ENCODE data around the gene LANCL1. TPM values are rescaled to one million over a fixed set of nuclear protein-coding genes. Genes with fewer than 3 reads are reported as not detected.
"Not testable (repeated sequence)": the region's sequence is repeated elsewhere in the genome, so short reads cannot be mapped to it uniquely, and the experiment has no call there.

LANCL1 gene
- total RNA-seq, 1 donor from 2014 or later = 33.4 TPM

- H3K9me3 ChIP-seq (ENCODE audit: control insufficient read depth in 3 of 3, low read length in 3 of 3) = no peaks in the 10 kb centered on the region
- no peak overlapping the region for H3K4me3 ChIP-seq (ENCODE audit: low read length in 3 of 3)
- H3K27ac ChIP-seq (ENCODE audit: low read depth, low read length) = no peak overlapping the region
- H3K36me3 ChIP-seq (ENCODE audit: control insufficient read depth in 3 of 3, insufficient read depth in 3 of 3, low read length in 3 of 3) = peaks cover 4 to 19% (median 14%) of the 10 kb centered on the region in 3 donors
- no peak overlapping the region for H3K9ac ChIP-seq (ENCODE audit: low read depth in 1 of 3, low read length in 3 of 3)
- H3K27me3 ChIP-seq (ENCODE audit: control insufficient read depth in 3 of 3, insufficient read depth in 3 of 3, low read length in 3 of 3) = no peaks in the 10 kb centered on the region
- H3K4me1 ChIP-seq (ENCODE audit: control insufficient read depth in 3 of 3, insufficient read depth in 3 of 3, low read length in 3 of 3) = peaks cover 3 to 11% (median 8%) of the 10 kb centered on the region in 3 donors
Measured at GRCh38 chr2:210460322-210461227, 16.0 kb downstream of the LANCL1 start.

- H3K9ac ChIP-seq (ENCODE audit: low read depth in 1 of 3, low read length in 3 of 3) = no peak overlapping the region
- H3K36me3 ChIP-seq (ENCODE audit: control insufficient read depth in 3 of 3, insufficient read depth in 3 of 3, low read length in 3 of 3) = peaks cover 2 to 17% (median 9%) of the 10 kb centered on the region in 3 donors
- no peaks in the 10 kb centered on the region for H3K27me3 ChIP-seq (ENCODE audit: control insufficient read depth in 3 of 3, insufficient read depth in 3 of 3, low read length in 3 of 3)
- no peak overlapping the region for H3K4me3 ChIP-seq (ENCODE audit: low read length in 3 of 3)
- H3K27ac ChIP-seq (ENCODE audit: low read depth, low read length) = no peak overlapping the region
- H3K9me3 ChIP-seq (ENCODE audit: control insufficient read depth in 3 of 3, low read length in 3 of 3) = no peaks in the 10 kb centered on the region
- peaks cover 3 to 11% (median 8%) of the 10 kb centered on the region in 3 donors for H3K4me1 ChIP-seq (ENCODE audit: control insufficient read depth in 3 of 3, insufficient read depth in 3 of 3, low read length in 3 of 3)
Measured at GRCh38 chr2:210459880-210460279, 16.7 kb downstream of the LANCL1 start.

- H3K4me1 ChIP-seq (ENCODE audit: control insufficient read depth in 3 of 3, insufficient read depth in 3 of 3, low read length in 3 of 3) = peaks cover 3 to 11% (median 8%) of the 10 kb centered on the region in 3 donors
- no peaks in the 10 kb centered on the region for H3K27me3 ChIP-seq (ENCODE audit: control insufficient read depth in 3 of 3, insufficient read depth in 3 of 3, low read length in 3 of 3)
- H3K27ac ChIP-seq (ENCODE audit: low read depth, low read length) = no peak overlapping the region
- no peak overlapping the region for H3K4me3 ChIP-seq (ENCODE audit: low read length in 3 of 3)
- peaks cover 7 to 22% (median 14%) of the 10 kb centered on the region in 3 donors for H3K36me3 ChIP-seq (ENCODE audit: control insufficient read depth in 3 of 3, insufficient read depth in 3 of 3, low read length in 3 of 3)
- no peak overlapping the region for H3K9ac ChIP-seq (ENCODE audit: low read depth in 1 of 3, low read length in 3 of 3)
- H3K9me3 ChIP-seq (ENCODE audit: control insufficient read depth in 3 of 3, low read length in 3 of 3) = no peaks in the 10 kb centered on the region
Measured at GRCh38 chr2:210459407-210459806, 17.2 kb downstream of the LANCL1 start.

GRCh38 chr2:210458395-210458794, 18.2 kb downstream of the LANCL1 start:
- H3K9ac ChIP-seq (ENCODE audit: low read depth in 1 of 3, low read length in 3 of 3) = no peak overlapping the region
- H3K27ac ChIP-seq (ENCODE audit: low read depth, low read length) = no peak overlapping the region
- H3K36me3 ChIP-seq (ENCODE audit: control insufficient read depth in 3 of 3, insufficient read depth in 3 of 3, low read length in 3 of 3) = peaks cover 9 to 24% (median 22%) of the 10 kb centered on the region in 3 donors
- H3K4me3 ChIP-seq (ENCODE audit: low read length in 3 of 3) = no peak overlapping the region
- no peaks in the 10 kb centered on the region for H3K27me3 ChIP-seq (ENCODE audit: control insufficient read depth in 3 of 3, insufficient read depth in 3 of 3, low read length in 3 of 3)
- peaks cover 3 to 11% (median 8%) of the 10 kb centered on the region in 3 donors for H3K4me1 ChIP-seq (ENCODE audit: control insufficient read depth in 3 of 3, insufficient read depth in 3 of 3, low read length in 3 of 3)
- no peaks in the 10 kb centered on the region for H3K9me3 ChIP-seq (ENCODE audit: control insufficient read depth in 3 of 3, low read length in 3 of 3)

- no peak overlapping the region for H3K27ac ChIP-seq (ENCODE audit: low read depth, low read length)
- H3K9me3 ChIP-seq (ENCODE audit: control insufficient read depth in 3 of 3, low read length in 3 of 3) = no peaks in the 10 kb centered on the region
- H3K4me3 ChIP-seq (ENCODE audit: low read length in 3 of 3) = no peak overlapping the region
- peaks cover 3 to 11% (median 8%) of the 10 kb centered on the region in 3 donors for H3K4me1 ChIP-seq (ENCODE audit: control insufficient read depth in 3 of 3, insufficient read depth in 3 of 3, low read length in 3 of 3)
- H3K27me3 ChIP-seq (ENCODE audit: control insufficient read depth in 3 of 3, insufficient read depth in 3 of 3, low read length in 3 of 3) = no peaks in the 10 kb centered on the region
- H3K36me3 ChIP-seq (ENCODE audit: control insufficient read depth in 3 of 3, insufficient read depth in 3 of 3, low read length in 3 of 3) = peaks cover 9 to 30% (median 27%) of the 10 kb centered on the region in 3 donors
- H3K9ac ChIP-seq (ENCODE audit: low read depth in 1 of 3, low read length in 3 of 3) = no peak overlapping the region
Measured at GRCh38 chr2:210456571-210456970, 20.0 kb downstream of the LANCL1 start.

- Histone ChIP-seq H3K36me3 (ENCODE audit: control insufficient read depth in 3 of 3, insufficient read depth in 3 of 3, low read length in 3 of 3) (peaks cover 9 to 30% (median 29%) of the 10 kb centered on the region in 3 donors), H3K9me3 (ENCODE audit: control insufficient read depth in 3 of 3, low read length in 3 of 3) (no peaks in the 10 kb centered on the region), H3K9ac (ENCODE audit: low read depth in 1 of 3, low read length in 3 of 3) (no peak overlapping the region), H3K4me1 (ENCODE audit: control insufficient read depth in 3 of 3, insufficient read depth in 3 of 3, low read length in 3 of 3) (peaks cover 0 to 2% (median 0%) of the 10 kb centered on the region in 3 donors), H3K27me3 (ENCODE audit: control insufficient read depth in 3 of 3, insufficient read depth in 3 of 3, low read length in 3 of 3) (no peaks in the 10 kb centered on the region), H3K27ac (ENCODE audit: low read depth, low read length) (no peak overlapping the region), H3K4me3 (ENCODE audit: low read length in 3 of 3) (no peak overlapping the region)
Measured at GRCh38 chr2:210454336-210454735, 22.2 kb downstream of the LANCL1 start.

GRCh38 chr2:210452194-210452593, 24.4 kb downstream of the LANCL1 start:
- no peaks in the 10 kb centered on the region for H3K27me3 ChIP-seq (ENCODE audit: control insufficient read depth in 3 of 3, insufficient read depth in 3 of 3, low read length in 3 of 3)
- H3K9ac ChIP-seq (ENCODE audit: low read depth in 1 of 3, low read length in 3 of 3) = no peak overlapping the region
- no peak overlapping the region for H3K27ac ChIP-seq (ENCODE audit: low read depth, low read length)
- H3K36me3 ChIP-seq (ENCODE audit: control insufficient read depth in 3 of 3, insufficient read depth in 3 of 3, low read length in 3 of 3) = peaks cover 9 to 26% (median 21%) of the 10 kb centered on the region in 3 donors
- H3K4me1 ChIP-seq (ENCODE audit: control insufficient read depth in 3 of 3, insufficient read depth in 3 of 3, low read length in 3 of 3) = no peaks in the 10 kb centered on the region
- H3K4me3 ChIP-seq (ENCODE audit: low read length in 3 of 3) = no peak overlapping the region
- no peaks in the 10 kb centered on the region for H3K9me3 ChIP-seq (ENCODE audit: control insufficient read depth in 3 of 3, low read length in 3 of 3)

GRCh38 chr2:210450942-210451341, 25.6 kb downstream of the LANCL1 start:
- H3K36me3 ChIP-seq (ENCODE audit: control insufficient read depth in 3 of 3, insufficient read depth in 3 of 3, low read length in 3 of 3) = peaks cover 9 to 23% (median 14%) of the 10 kb centered on the region in 3 donors
- H3K4me1 ChIP-seq (ENCODE audit: control insufficient read depth in 3 of 3, insufficient read depth in 3 of 3, low read length in 3 of 3); H3K9ac ChIP-seq (ENCODE audit: low read depth in 1 of 3, low read length in 3 of 3); H3K4me3 ChIP-seq (ENCODE audit: low read length in 3 of 3); H3K27ac ChIP-seq (ENCODE audit: low read depth, low read length); H3K27me3 ChIP-seq (ENCODE audit: control insufficient read depth in 3 of 3, insufficient read depth in 3 of 3, low read length in 3 of 3); H3K9me3 ChIP-seq (ENCODE audit: control insufficient read depth in 3 of 3, low read length in 3 of 3): not testable (repeated sequence)

GRCh38 chr2:210445732-210446131, 30.8 kb downstream of the LANCL1 start:
- no peaks in the 10 kb centered on the region for H3K4me1 ChIP-seq (ENCODE audit: control insufficient read depth in 3 of 3, insufficient read depth in 3 of 3, low read length in 3 of 3)
- no peaks in the 10 kb centered on the region for H3K27me3 ChIP-seq (ENCODE audit: control insufficient read depth in 3 of 3, insufficient read depth in 3 of 3, low read length in 3 of 3)
- no peak overlapping the region for H3K9ac ChIP-seq (ENCODE audit: low read depth in 1 of 3, low read length in 3 of 3)
- H3K27ac ChIP-seq (ENCODE audit: low read depth, low read length) = no peak overlapping the region
- no peak overlapping the region for H3K4me3 ChIP-seq (ENCODE audit: low read length in 3 of 3)
- no peaks in the 10 kb centered on the region for H3K9me3 ChIP-seq (ENCODE audit: control insufficient read depth in 3 of 3, low read length in 3 of 3)
- H3K36me3 ChIP-seq (ENCODE audit: control insufficient read depth in 3 of 3, insufficient read depth in 3 of 3, low read length in 3 of 3) = peaks cover 0 to 8% (median 2%) of the 10 kb centered on the region in 3 donors

- Histone ChIP-seq H3K4me1 (ENCODE audit: control insufficient read depth in 3 of 3, insufficient read depth in 3 of 3, low read length in 3 of 3) (no peaks in the 10 kb centered on the region), H3K9ac (ENCODE audit: low read depth in 1 of 3, low read length in 3 of 3) (no peak overlapping the region), H3K27me3 (ENCODE audit: control insufficient read depth in 3 of 3, insufficient read depth in 3 of 3, low read length in 3 of 3) (no peaks in the 10 kb centered on the region)
Measured at GRCh38 chr2:210445116-210445707, 31.3 kb downstream of the LANCL1 start.

More at GRCh38 chr2:210445116-210445707, 31.3 kb downstream of the LANCL1 start:
- Histone ChIP-seq H3K27ac (ENCODE audit: low read depth, low read length) (no peak overlapping the region), H3K4me3 (ENCODE audit: low read length in 3 of 3) (no peak overlapping the region), H3K9me3 (ENCODE audit: control insufficient read depth in 3 of 3, low read length in 3 of 3) (no peaks in the 10 kb centered on the region), H3K36me3 (ENCODE audit: control insufficient read depth in 3 of 3, insufficient read depth in 3 of 3, low read length in 3 of 3) (peaks cover 0 to 12% (median 2%) of the 10 kb centered on the region in 3 donors)

Data from skeletal muscle tissue (tissue), 4 donors.